H1 (cell line): ENCODE data around the gene SDC4.
A peak's percentile ranks its signal among the peaks of the same experiment; 100 is the strongest.

Source experiments
- EGR1 ChIP-seq: IDR thresholded peaks from 2 replicates; pipeline ENCODE4 v1.6.1; 2011; ENCODE audit warnings: low read depth, low read length, borderline replicate concordance
- JUN ChIP-seq: IDR thresholded peaks from 2 replicates; pipeline ENCODE4 v1.6.1; 2011; ENCODE audit warnings: low read depth, mild to moderate bottlenecking, improper control_type of control experiment, low read length
- JUND ChIP-seq: IDR thresholded peaks from 2 replicates; pipeline ENCODE4 v1.6.1; 2011; ENCODE audit warnings: mild to moderate bottlenecking, improper control_type of control experiment, low read length
- POLR2A ChIP-seq, 2 experiments: IDR thresholded peaks; 1 replicate in 1 of 2; 2 replicates in 1 of 2; pipeline ENCODE4 v1.6.1; 2011; ENCODE audit warnings: low read depth in 2 of 2, low read length in 2 of 2, mild to moderate bottlenecking in 2 of 2; ENCODE audit errors: control extremely low read depth in 1 of 2

DNA sequence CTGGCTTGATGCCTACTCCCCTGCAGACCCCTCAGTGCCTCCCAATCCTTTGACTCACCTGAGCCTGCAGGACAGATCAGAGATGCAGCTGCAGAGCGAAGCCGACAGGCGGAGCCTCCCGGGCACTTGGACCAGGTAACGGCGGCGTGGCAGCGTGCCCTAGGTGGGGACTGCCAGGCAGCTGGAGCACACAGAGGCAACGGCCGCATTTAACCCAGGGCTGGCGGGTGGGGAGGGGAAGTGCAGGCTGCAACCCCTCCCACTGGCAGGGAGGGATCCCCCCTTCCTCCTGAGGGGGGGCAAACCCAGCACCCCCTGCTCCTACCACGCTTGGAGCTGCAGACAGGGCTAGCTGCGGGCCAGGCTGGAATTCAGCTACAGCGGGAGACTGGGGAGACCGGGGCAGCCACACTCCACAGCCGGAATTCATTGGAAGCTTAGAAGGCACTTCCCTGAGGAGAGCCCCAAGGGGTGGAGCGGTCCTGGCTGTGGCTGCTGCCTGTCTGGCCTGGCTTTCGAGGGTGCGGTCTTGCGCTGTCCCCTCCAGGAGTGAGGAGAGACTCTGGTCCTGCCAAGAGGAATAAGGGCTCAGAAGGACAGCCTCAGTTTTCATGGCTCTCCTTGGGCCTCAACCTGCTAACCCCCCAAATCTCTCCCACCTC, 40.0 kb downstream of the SDC4 start, which contains the start of gene MATN4:
- TF ChIP-seq JUND (no peak), JUN (no peak), POLR2A (IDR thresholded peaks at IDR 0.05; ENCODE audit: control extremely low read depth in 1 of 2, low read depth in 2 of 2, low read length in 2 of 2) (no peak), EGR1 (0 out of 2 replicates have a peak, but pooled peaks have one; percentile 13)
